Spleen (tissue), 11 donors: Measurements from ENCODE around the gene SOX5. TPM values are rescaled to one million over a fixed set of nuclear protein-coding genes. Genes with fewer than 3 reads are reported as not detected.

Experiments used
- DNase-seq: peaks from one replicate; pipeline ENCODE4 v3.0.0-alpha.2; 2020
- H3K27ac ChIP-seq, 8 donors: fragments of 200-600 bp; sonication (generic) in 7 of 8; 1 replicate in 4 of 8; 2 replicates in 4 of 8; pipeline versions ENCODE4 v1.5.0 to v1.8.0; 2016 to 2021; ENCODE audit warnings: inconsistent platforms in 4 of 8, mild to moderate bottlenecking in 4 of 8, moderate library complexity in 1 of 8
- H3K27me3 ChIP-seq, 7 donors: fragments of 200-600 bp; sonication (generic) in 6 of 7; replicated peaks in 1 of 7; 1 replicate in 4 of 7; 2 replicates in 3 of 7; pipeline versions ENCODE4 v1.5.0 to v1.8.0; 2016 to 2021; ENCODE audit warnings: inconsistent platforms in 3 of 7, mild to moderate bottlenecking in 1 of 7
- H3K36me3 ChIP-seq, 6 donors: fragments of 200-600 bp; sonication (generic) in 5 of 6; 1 replicate in 4 of 6; 2 replicates in 2 of 6; pipeline versions ENCODE4 v1.5.0 to v1.8.0; 2016 to 2021; ENCODE audit warnings: inconsistent platforms in 2 of 6
- H3K4me1 ChIP-seq, 6 donors: fragments of 200-600 bp; sonication (generic) in 5 of 6; 1 replicate in 3 of 6; 2 replicates in 3 of 6; pipeline versions ENCODE4 v1.5.0 to v1.8.0; 2016 to 2021; ENCODE audit warnings: inconsistent platforms in 3 of 6
- H3K4me3 ChIP-seq, 8 donors: fragments of 200-600 bp; sonication (generic) in 7 of 8; 1 replicate in 4 of 8; 2 replicates in 4 of 8; pipeline versions ENCODE4 v1.5.0 to v1.8.0; 2016 to 2021; ENCODE audit warnings: inconsistent platforms in 4 of 8, mild to moderate bottlenecking in 4 of 8, moderate library complexity in 2 of 8
- H3K9me3 ChIP-seq, 8 donors: fragments of 200-600 bp; sonication (generic) in 7 of 8; 1 replicate in 4 of 8; 2 replicates in 4 of 8; pipeline versions ENCODE4 v1.5.0 to v1.8.0; 2016 to 2021; ENCODE audit warnings: inconsistent platforms in 4 of 8
- POLR2A ChIP-seq, 3 donors: fragments of 450-650 bp; IDR thresholded peaks; one replicate each; pipeline ENCODE4 v1.5.1; 2017; ENCODE audit warnings: antibody characterized with exemption in 3 of 3, mild to moderate bottlenecking in 1 of 3
- POLR2AphosphoS5 ChIP-seq, 3 donors: sonication (generic); formaldehyde crosslinking; IDR thresholded peaks; one replicate each; pipeline ENCODE4 v1.5.1; 2017; ENCODE audit warnings: antibody characterized with exemption in 3 of 3
- WGBS, 5 donors: extraction: QIAGEN DNeasy Blood & Tissue Kit in 3 of 5; methylation state at CpG; one replicate each; pipeline versions ENCODE4 v1.1.5 to v1.1.7; 2013 to 2018; 5-methylcytosine and 5-hydroxymethylcytosine counted together
- intact Hi-C: fragments of 100-400 bp; cut with DNase I; formaldehyde crosslinking; loops from one replicate; pipeline ENCODE4 v1.15.0; 2023; ENCODE audit warnings: low total_unique reads
- polyA plus RNA-seq, 3 donors: library from polyadenylated mRNA; stranded (reverse); fragments of 200-250 nt; gene quantifications; one replicate each; pipeline ENCODE4 v1.2.1, GENCODE V29; 2013
- total RNA-seq, 7 donors: library from RNA; depleted of rRNA in 3 of 7; stranded (reverse); fragments of >200 nt in 3 of 7; fragmentation: NEBNext Ultra II Directional in 4 of 7; extraction: Animal tissue kit (Norgen Biotek cat#: 25700) in 4 of 7; gene quantifications; one replicate each; pipeline versions ENCODE4 v1.1.0 to v1.2.1, GENCODE V29; 2016 to 2021
- TF ChIP-seq, protein P1 (sequence below), 11 experiments: fragments of 200-600 bp in 7 of 11; fragments of 450-650 bp in 4 of 11; sonication (generic) in 4 of 11; IDR thresholded peaks in 8 of 11; conservative IDR thresholded peaks in 3 of 11; 1 replicate in 7 of 11; 2 replicates in 4 of 11; pipeline versions ENCODE4 v1.4.0 to v1.8.0; 2016 to 2021; ENCODE audit warnings: antibody characterized with exemption in 11 of 11, inconsistent platforms in 4 of 11, mild to moderate bottlenecking in 1 of 11
- donor health status: healthy with polysubstance abuse.
- donor health status: DM: no; HTN: no; CAD: no; lungs with moderate emphysema.
- donor health status: DM: no; HTN: no; CAD: no.
- donor health status: Bipolar disorder and iron deficiency.
- donor health status: healthy.
- donor health status: DM: no; HTN: no; CAD: no.
- donor health status: DM: yes; HTN: yes; CAD: no.

The SOX5 gene
- total and polyA plus RNA-seq, 10 donors, result 0.20 to 21.3 (median 8.7) TPM

DNA sequence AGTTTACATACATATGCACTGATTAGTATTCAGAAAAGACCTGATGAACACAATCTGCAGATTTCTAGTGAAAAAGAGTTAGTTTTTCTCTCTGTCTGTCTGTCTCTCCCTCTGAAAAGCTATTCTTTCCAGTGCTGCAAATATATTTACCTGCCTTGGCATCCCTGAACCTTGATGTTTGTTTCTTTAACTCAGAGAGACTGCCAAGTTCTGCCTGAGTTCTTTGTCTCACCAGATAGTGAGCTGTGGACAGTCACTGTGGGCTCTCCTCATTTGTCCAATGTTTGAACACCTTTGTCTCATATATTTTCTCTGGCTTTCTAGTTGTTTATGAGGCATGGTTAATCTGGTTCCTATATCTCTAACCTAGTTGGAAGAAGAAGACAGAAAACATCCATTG lies 250.4 kb downstream of the SOX5 start:
- Histone ChIP-seq H3K4me3 (no peak overlapping the region), H3K27ac (no peak overlapping the region), H3K27me3 (no peaks in the 10 kb centered on the region), H3K9me3 (peaks cover 0 to 10% (median 6%) of the 10 kb centered on the region in 8 donors), H3K4me1 (no peaks in the 10 kb centered on the region), H3K36me3 (no peaks in the 10 kb centered on the region)
- TF ChIP-seq, protein P1, sequence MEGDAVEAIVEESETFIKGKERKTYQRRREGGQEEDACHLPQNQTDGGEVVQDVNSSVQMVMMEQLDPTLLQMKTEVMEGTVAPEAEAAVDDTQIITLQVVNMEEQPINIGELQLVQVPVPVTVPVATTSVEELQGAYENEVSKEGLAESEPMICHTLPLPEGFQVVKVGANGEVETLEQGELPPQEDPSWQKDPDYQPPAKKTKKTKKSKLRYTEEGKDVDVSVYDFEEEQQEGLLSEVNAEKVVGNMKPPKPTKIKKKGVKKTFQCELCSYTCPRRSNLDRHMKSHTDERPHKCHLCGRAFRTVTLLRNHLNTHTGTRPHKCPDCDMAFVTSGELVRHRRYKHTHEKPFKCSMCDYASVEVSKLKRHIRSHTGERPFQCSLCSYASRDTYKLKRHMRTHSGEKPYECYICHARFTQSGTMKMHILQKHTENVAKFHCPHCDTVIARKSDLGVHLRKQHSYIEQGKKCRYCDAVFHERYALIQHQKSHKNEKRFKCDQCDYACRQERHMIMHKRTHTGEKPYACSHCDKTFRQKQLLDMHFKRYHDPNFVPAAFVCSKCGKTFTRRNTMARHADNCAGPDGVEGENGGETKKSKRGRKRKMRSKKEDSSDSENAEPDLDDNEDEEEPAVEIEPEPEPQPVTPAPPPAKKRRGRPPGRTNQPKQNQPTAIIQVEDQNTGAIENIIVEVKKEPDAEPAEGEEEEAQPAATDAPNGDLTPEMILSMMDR (IDR thresholded peaks at IDR 0.05 in 8 of 11, conservative IDR thresholded peaks at IDR 0.05 in 3 of 11), result no peak
- no peak for TF ChIP-seq POLR2A (IDR thresholded peaks at IDR 0.05)
- no peak for TF ChIP-seq POLR2AphosphoS5 (IDR thresholded peaks at IDR 0.05)
- DNase-seq, result no peak
- intact Hi-C loops, result no loop called here

DNA sequence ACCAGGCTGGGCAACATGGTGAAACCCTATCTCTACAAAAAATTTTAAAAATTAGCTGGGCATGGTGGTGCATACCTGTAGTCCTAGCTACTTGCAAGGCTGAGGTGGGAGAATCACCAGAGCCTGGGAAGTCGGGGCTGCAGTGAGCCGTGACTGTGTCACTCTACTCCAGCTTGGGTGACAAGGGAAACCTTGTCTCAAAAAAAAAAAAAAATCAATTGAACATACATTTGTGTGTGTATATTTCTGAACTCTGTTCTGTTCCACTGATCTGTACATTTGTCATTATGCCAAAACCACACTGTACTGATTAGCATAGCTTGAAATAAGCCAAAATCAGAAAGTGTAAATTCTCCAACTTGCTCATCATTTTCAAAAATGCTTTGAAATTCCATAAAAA lies 254.6 kb downstream of the SOX5 start:
- no peak for DNase-seq
- no peak overlapping the region for H3K27ac ChIP-seq
- peaks cover 0 to 12% (median 6%) of the 10 kb centered on the region in 8 donors for H3K9me3 ChIP-seq
- no peaks in the 10 kb centered on the region for H3K4me1 ChIP-seq
- 82 to 96% (median 88%) methylated on average over 2 of the region's 2 CpGs for WGBS, 5 donors
- H3K4me3 ChIP-seq, result no peak overlapping the region
- H3K36me3 ChIP-seq, result no peaks in the 10 kb centered on the region
- H3K27me3 ChIP-seq, result no peaks in the 10 kb centered on the region
- no peak for TF ChIP-seq POLR2AphosphoS5 (IDR thresholded peaks at IDR 0.05)
- TF ChIP-seq POLR2A (IDR thresholded peaks at IDR 0.05), result no peak
- TF ChIP-seq, protein P1 (IDR thresholded peaks at IDR 0.05 in 8 of 11, conservative IDR thresholded peaks at IDR 0.05 in 3 of 11), result no peak
- intact Hi-C loops, result no loop called here

DNA sequence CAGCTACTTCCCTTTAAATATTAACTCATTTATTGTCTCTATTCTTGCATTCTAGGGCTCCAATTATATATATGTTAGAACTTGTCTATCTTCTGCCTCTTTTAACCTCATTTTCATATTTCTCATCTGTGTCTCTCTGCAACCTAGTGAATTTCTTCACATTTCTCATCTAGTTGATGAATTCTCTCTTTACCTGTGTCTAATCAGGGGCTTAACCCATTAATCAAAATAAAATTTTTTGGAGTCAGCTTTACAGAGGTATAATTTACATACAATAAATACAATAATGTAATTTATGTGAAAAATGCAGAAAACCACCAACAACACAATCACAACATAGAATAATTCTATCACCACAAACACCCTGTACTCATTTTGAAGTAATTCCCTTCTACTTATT lies 255.2 kb downstream of the SOX5 start:
- DNase-seq, result no peak
- peaks cover 0 to 12% (median 6%) of the 10 kb centered on the region in 8 donors for H3K9me3 ChIP-seq
- H3K4me3 ChIP-seq, result no peak overlapping the region
- H3K36me3 ChIP-seq, result no peaks in the 10 kb centered on the region
- H3K27ac ChIP-seq, result no peak overlapping the region
- TF ChIP-seq POLR2AphosphoS5 (IDR thresholded peaks at IDR 0.05) (no peak), POLR2A (IDR thresholded peaks at IDR 0.05) (no peak)
- TF ChIP-seq, protein P1 (IDR thresholded peaks at IDR 0.05 in 8 of 11, conservative IDR thresholded peaks at IDR 0.05 in 3 of 11), result no peak
- intact Hi-C loops, result no loop called here
- H3K4me1 ChIP-seq, result no peaks in the 10 kb centered on the region
- no peaks in the 10 kb centered on the region for H3K27me3 ChIP-seq

DNA sequence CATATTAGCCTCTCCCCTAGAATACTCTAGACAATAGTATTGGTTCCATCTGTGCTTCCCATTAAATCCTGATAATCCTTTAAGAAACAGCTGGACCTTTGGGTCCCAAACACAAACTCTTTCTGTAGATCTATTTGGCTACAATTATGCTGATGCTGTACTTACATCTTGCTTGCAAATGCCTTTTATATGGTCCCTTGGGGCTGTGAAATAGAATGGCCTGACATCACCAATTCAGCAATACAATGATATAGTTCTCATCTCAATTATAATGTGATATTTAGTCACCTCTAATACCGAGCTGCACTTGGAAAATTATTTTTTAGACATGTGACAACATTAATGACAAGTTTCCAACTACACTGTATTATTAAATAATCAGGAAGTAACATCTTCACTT lies 261.5 kb downstream of the SOX5 start:
- DNase-seq, result no peak
- WGBS, 5 donors, result 74 to 79% (median 75%) methylated on average over 1 of the region's 1 CpG
- Histone ChIP-seq H3K27me3 (no peaks in the 10 kb centered on the region), H3K4me1 (no peaks in the 10 kb centered on the region), H3K27ac (no peak overlapping the region), H3K9me3 (no peaks in the 10 kb centered on the region), H3K36me3 (no peaks in the 10 kb centered on the region), H3K4me3 (no peak overlapping the region)
- TF ChIP-seq, protein P1 (IDR thresholded peaks at IDR 0.05 in 8 of 11, conservative IDR thresholded peaks at IDR 0.05 in 3 of 11), result no peak
- TF ChIP-seq POLR2A (IDR thresholded peaks at IDR 0.05) (no peak), POLR2AphosphoS5 (IDR thresholded peaks at IDR 0.05) (no peak)
- intact Hi-C loops, result no loop called here
